Measurements from ENCODE around the gene CACNG7. TPM values are rescaled to one million over a fixed set of nuclear protein-coding genes. Genes with fewer than 3 reads are reported as not detected.

CACNG7 gene
- total RNA-seq, 4 donors from 2014 or later, result 1.0 TPM; not detected in 3

- peaks cover 5 to 33% of the 10 kb centered on the region in 2 donors for H3K27me3 ChIP-seq
- TF ChIP-seq CTCF (IDR thresholded peaks at IDR 0.05), result no peak
- TF ChIP-seq POLR2A (IDR thresholded peaks at IDR 0.05), result no peak
- no peaks in the 10 kb centered on the region for H3K4me1 ChIP-seq
- H3K36me3 ChIP-seq, result no peaks in the 10 kb centered on the region
- H3K27ac ChIP-seq, result no peak overlapping the region
- intact Hi-C loops (cut with DNase I; ENCODE audit: low total_unique reads), result no loop called here
- H3K4me3 ChIP-seq, result no peak overlapping the region
- DNase-seq, result no peak
- no peaks in the 10 kb centered on the region for H3K9me3 ChIP-seq
Observed at GRCh38 chr19:53958823-53959757, 50.0 kb downstream of the CACNG7 start.

GRCh38 chr19:53960187-53960586, 51.1 kb downstream of the CACNG7 start:
- no peak overlapping the region for H3K27ac ChIP-seq
- H3K9me3 ChIP-seq, result no peaks in the 10 kb centered on the region
- no peak overlapping the region for H3K4me3 ChIP-seq
- peaks cover 5 to 33% of the 10 kb centered on the region in 2 donors for H3K27me3 ChIP-seq
- intact Hi-C loops (cut with DNase I; ENCODE audit: low total_unique reads), result no loop called here
- no peak for DNase-seq
- TF ChIP-seq CTCF (IDR thresholded peaks at IDR 0.05) (no peak), POLR2A (IDR thresholded peaks at IDR 0.05) (no peak)
- no peaks in the 10 kb centered on the region for H3K36me3 ChIP-seq
- no peaks in the 10 kb centered on the region for H3K4me1 ChIP-seq

- H3K4me1 ChIP-seq, result no peaks in the 10 kb centered on the region
- intact Hi-C loops (cut with DNase I; ENCODE audit: low total_unique reads), result no loop called here
- TF ChIP-seq POLR2A (IDR thresholded peaks at IDR 0.05) (no peak), CTCF (IDR thresholded peaks at IDR 0.05) (no peak)
- H3K36me3 ChIP-seq, result no peaks in the 10 kb centered on the region
- no peak overlapping the region for H3K4me3 ChIP-seq
- DNase-seq, result no peak
- peaks cover 5 to 33% of the 10 kb centered on the region in 2 donors for H3K27me3 ChIP-seq
- H3K27ac ChIP-seq, result no peak overlapping the region
- no peaks in the 10 kb centered on the region for H3K9me3 ChIP-seq
Observed at GRCh38 chr19:53960886-53961285, 51.8 kb downstream of the CACNG7 start.

- no peak for DNase-seq
- Histone ChIP-seq H3K4me1 (no peaks in the 10 kb centered on the region), H3K27ac (no peak overlapping the region), H3K36me3 (no peaks in the 10 kb centered on the region), H3K27me3 (peaks cover 5 to 33% of the 10 kb centered on the region in 2 donors), H3K9me3 (no peaks in the 10 kb centered on the region), H3K4me3 (no peak overlapping the region)
- intact Hi-C loops (cut with DNase I; ENCODE audit: low total_unique reads), result no loop called here
- TF ChIP-seq POLR2A (IDR thresholded peaks at IDR 0.05), result no peak
- TF ChIP-seq CTCF (IDR thresholded peaks at IDR 0.05), result no peak
Observed at GRCh38 chr19:53961523-53962356, 52.7 kb downstream of the CACNG7 start.
